ENCODE results near the gene NUCB1. TPM values are rescaled to one million over a fixed set of nuclear protein-coding genes. Genes with fewer than 3 reads are reported as not detected.

NUCB1 gene
- total and polyA plus RNA-seq, 9 of the 15 experiments (the other 6 are each of a cell fraction or from before 2014, with no cell fraction given), result 3.1 to 153 (median 71.7) TPM

GRCh38 chr19:48962029-48962848, 62.1 kb downstream of the NUCB1 start (continued):
- TF ChIP-seq PKNOX1 (IDR thresholded peaks at IDR 0.05), result no peak
- TF ChIP-seq CREB1 (IDR thresholded peaks at IDR 0.05), result no peak
- TF ChIP-seq CREB1 (CRISPR knock-in tag; IDR thresholded peaks at IDR 0.05), result no peak
- TF ChIP-seq SETDB1 (IDR thresholded peaks at IDR 0.05; ENCODE audit: low read length), result no peak
- TF ChIP-seq CHCHD3 (CRISPR knock-in tag; IDR thresholded peaks at IDR 0.05), result no peak
- no peak for TF ChIP-seq USF2 (CRISPR knock-in tag; IDR thresholded peaks at IDR 0.05)
- no peak for TF ChIP-seq NONO (IDR thresholded peaks at IDR 0.05; ENCODE audit: low read depth in 2 of 2, low read length in 1 of 2)
- TF ChIP-seq MEIS2 (IDR thresholded peaks at IDR 0.05; ENCODE audit: partially characterized antibody), result peak; percentile 70
- no peak for TF ChIP-seq GATA2 (CRISPR knock-in tag; IDR thresholded peaks at IDR 0.05)
- 0 out of 2 replicates have a peak, but pooled peaks have one; percentile 46 for TF ChIP-seq ZNF764 (CRISPR knock-in tag; IDR thresholded peaks at IDR 0.05; ENCODE audit: low read depth)
- peak in 1 of 2 experiments; percentile 74; a peak in 2 of 4 replicates for TF ChIP-seq HDAC1 (IDR thresholded peaks at IDR 0.05)
- no peak for TF ChIP-seq CEBPB (tag; IDR thresholded peaks at IDR 0.05)
- no peak for TF ChIP-seq CEBPZ (IDR thresholded peaks at IDR 0.05; ENCODE audit: borderline replicate concordance, low read depth, low read length)
- TF ChIP-seq TAF9B (IDR thresholded peaks at IDR 0.05; ENCODE audit: partially characterized antibody), result peak; percentile 85
- TF ChIP-seq PREB (CRISPR knock-in tag; IDR thresholded peaks at IDR 0.05), result no peak
- TF ChIP-seq ZSCAN29 (IDR thresholded peaks at IDR 0.05), result no peak
- TF ChIP-seq NBN (IDR thresholded peaks at IDR 0.05; ENCODE audit: low read depth), result peak; percentile 65; the same call in 1 of the 2 replicates
- 0 out of 2 replicates have a peak, but pooled peaks have one; percentile 53 for TF ChIP-seq ZNF445 (CRISPR knock-in tag; IDR thresholded peaks at IDR 0.05; ENCODE audit: low read depth)
- peak; percentile 87 for TF ChIP-seq SUPT5H (IDR thresholded peaks at IDR 0.05)
- 0 out of 2 replicates have a peak, but pooled peaks have one; percentile 49 for TF ChIP-seq ZBTB1 (CRISPR knock-in tag; IDR thresholded peaks at IDR 0.05; ENCODE audit: borderline replicate concordance, low read depth)
- no peak for TF ChIP-seq FOXO4 (CRISPR knock-in tag; IDR thresholded peaks at IDR 0.05)
